ENCODE data around the gene EEFSEC.

The EEFSEC gene

GRCh38 chr3:128379367-128380160 is 226.3 kb downstream of the EEFSEC start:
- no peak overlapping the region for H3K4me3 ChIP-seq (ENCODE audit: low read depth, low read length)
- DNase-seq (ENCODE audit: low read depth): no peak
- TF ChIP-seq MYC (IDR thresholded peaks at IDR 0.05; ENCODE audit: low read depth, low read length) (no peak), CTCF (IDR thresholded peaks at IDR 0.05; ENCODE audit: low read depth, low read length) (no peak), POLR2A (IDR thresholded peaks at IDR 0.05; ENCODE audit: extremely low read depth, insufficient read length) (no peak), MAX (IDR thresholded peaks at IDR 0.05; ENCODE audit: low read depth, low read length) (no peak)

GRCh38 chr3:128380295-128380694 is 227.0 kb downstream of the EEFSEC start:
- DNase-seq (ENCODE audit: low read depth): no peak
- TF ChIP-seq CTCF (IDR thresholded peaks at IDR 0.05; ENCODE audit: low read depth, low read length) (no peak), MAX (IDR thresholded peaks at IDR 0.05; ENCODE audit: low read depth, low read length) (no peak), MYC (IDR thresholded peaks at IDR 0.05; ENCODE audit: low read depth, low read length) (no peak), POLR2A (IDR thresholded peaks at IDR 0.05; ENCODE audit: extremely low read depth, insufficient read length) (no peak)
- H3K4me3 ChIP-seq (ENCODE audit: low read depth, low read length): no peak overlapping the region

GRCh38 chr3:128380719-128381118 is 227.4 kb downstream of the EEFSEC start:
- no peak for TF ChIP-seq MAX (IDR thresholded peaks at IDR 0.05; ENCODE audit: low read depth, low read length)
- no peak for TF ChIP-seq MYC (IDR thresholded peaks at IDR 0.05; ENCODE audit: low read depth, low read length)
- TF ChIP-seq CTCF (IDR thresholded peaks at IDR 0.05; ENCODE audit: low read depth, low read length): no peak
- TF ChIP-seq POLR2A (IDR thresholded peaks at IDR 0.05; ENCODE audit: extremely low read depth, insufficient read length): no peak
- H3K4me3 ChIP-seq (ENCODE audit: low read depth, low read length): no peak overlapping the region
- DNase-seq (ENCODE audit: low read depth): no peak

- no peak overlapping the region for H3K4me3 ChIP-seq (ENCODE audit: low read depth, low read length)
- TF ChIP-seq MYC (IDR thresholded peaks at IDR 0.05; ENCODE audit: low read depth, low read length) (no peak), POLR2A (IDR thresholded peaks at IDR 0.05; ENCODE audit: extremely low read depth, insufficient read length) (no peak), MAX (IDR thresholded peaks at IDR 0.05; ENCODE audit: low read depth, low read length) (no peak), CTCF (IDR thresholded peaks at IDR 0.05; ENCODE audit: low read depth, low read length) (no peak)
- DNase-seq (ENCODE audit: low read depth): no peak
Measured at GRCh38 chr3:128381609-128382008, 228.3 kb downstream of the EEFSEC start.

- DNase-seq (ENCODE audit: low read depth): no peak
- TF ChIP-seq POLR2A (IDR thresholded peaks at IDR 0.05; ENCODE audit: extremely low read depth, insufficient read length): no peak
- no peak for TF ChIP-seq MYC (IDR thresholded peaks at IDR 0.05; ENCODE audit: low read depth, low read length)
- TF ChIP-seq MAX (IDR thresholded peaks at IDR 0.05; ENCODE audit: low read depth, low read length): no peak
- no peak for TF ChIP-seq CTCF (IDR thresholded peaks at IDR 0.05; ENCODE audit: low read depth, low read length)
- H3K4me3 ChIP-seq (ENCODE audit: low read depth, low read length): no peak overlapping the region
Measured at GRCh38 chr3:128382221-128382807, 229.0 kb downstream of the EEFSEC start.

Measured in NB4 (cell line).